HG03139 (cell line): ENCODE results near the gene ENTR1.

Experiments used
- ATAC-seq: cut with Tn5 transposase; IDR thresholded peaks from one replicate; pipeline ENCODE4 v1.9.1; 2021; ENCODE audit not compliant: unreplicated experiment

Gene ENTR1

DNA sequence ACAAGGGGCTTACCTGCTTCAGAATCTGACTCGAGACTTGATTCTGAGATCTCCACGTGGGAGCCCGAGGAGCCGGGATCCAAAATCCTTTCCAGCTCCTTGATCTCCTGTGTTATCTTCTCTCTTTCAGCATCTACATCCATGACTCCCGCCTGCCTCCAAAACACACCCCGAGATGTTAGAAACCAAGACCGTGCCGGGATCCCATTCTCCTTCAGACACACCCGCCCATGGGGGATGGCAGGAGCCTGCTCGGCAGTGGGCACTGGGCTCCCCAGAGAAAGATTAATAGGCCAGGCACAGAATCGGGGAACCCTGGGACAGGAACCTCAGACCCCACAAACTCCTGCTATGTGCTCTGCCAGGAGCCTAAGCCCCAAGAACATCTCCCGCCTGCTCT lies 12.1 kb downstream of the ENTR1 start:
- ATAC-seq, result no peak

- no peak for ATAC-seq
These were observed 12.8 kb downstream of the ENTR1 start for GRCh38 chr9:136397643-136398042.

DNA sequence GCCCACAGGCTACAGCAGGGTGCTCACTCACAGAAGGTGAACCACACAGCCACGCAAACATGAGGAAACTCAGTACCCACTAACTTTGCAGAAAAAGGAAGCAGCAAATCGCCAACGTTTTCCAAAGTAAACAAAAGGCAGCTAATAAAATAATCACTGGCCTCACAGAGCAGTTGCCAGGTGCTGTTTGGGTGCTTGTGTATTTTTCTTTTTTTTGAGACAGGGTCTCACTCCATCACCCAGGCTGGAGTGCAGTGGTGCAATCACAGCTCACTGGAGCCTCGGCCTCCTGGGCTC lies 14.2 kb downstream of the ENTR1 start:
- ATAC-seq, result no peak

DNA sequence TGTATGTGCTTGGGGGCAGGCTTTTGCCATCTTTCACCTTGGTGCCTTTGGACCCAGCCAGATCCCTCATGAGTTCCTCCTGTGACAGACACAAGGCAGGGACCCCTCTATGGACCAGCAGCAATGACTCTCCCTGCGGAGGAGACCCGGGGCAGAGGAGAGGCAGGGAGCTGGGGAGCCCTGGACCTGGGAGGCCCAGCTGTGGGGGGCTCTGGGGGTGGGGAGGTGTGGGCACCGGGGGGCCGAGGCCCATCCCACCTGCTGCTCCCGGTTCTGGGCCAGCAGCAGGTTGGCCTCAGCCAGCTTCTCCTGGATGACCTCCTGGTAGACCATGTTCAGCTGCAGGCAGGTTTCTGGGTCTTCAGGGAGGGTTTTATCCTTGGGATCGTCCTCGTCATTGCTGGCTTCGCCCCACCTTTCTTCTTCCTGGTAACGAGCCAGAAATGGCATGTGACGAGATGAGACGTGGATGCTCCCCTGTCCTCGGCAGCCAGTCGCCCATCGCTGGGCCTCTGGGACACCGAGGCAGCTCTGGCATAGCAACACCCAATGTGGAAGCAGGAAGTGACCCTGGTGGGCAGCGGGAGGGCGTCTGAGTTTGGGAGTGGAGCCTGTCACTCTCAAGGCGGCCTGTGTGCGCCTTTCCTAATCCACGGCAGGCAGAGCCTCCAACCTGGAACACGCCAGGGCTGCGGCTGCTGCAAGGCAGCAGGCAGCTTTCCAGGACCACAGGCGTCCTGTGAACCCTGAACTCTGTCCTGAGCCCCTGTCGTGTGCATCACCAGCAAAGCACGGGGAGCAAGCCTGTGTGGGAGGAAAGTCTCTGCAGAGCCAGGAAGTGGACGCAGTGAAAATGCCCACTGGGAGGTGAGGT lies 14.8 kb downstream of the ENTR1 start:
- no peak for ATAC-seq

DNA sequence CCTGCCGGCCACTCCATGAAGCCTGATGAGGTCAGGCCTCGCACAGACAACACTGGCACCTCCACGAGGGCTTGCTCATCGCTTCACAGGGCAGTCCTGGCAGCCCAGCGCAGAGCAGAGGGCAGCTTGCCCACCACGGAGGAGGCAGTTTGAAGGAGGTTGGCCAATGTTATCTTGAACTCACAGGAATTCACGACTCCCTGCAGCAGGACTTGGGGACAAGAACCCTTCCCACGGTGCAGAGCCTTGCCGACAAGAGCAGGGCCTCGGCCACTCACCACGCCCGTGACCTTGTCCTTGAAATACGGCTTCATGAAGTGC lies 15.4 kb downstream of the ENTR1 start:
- ATAC-seq, result no peak

DNA sequence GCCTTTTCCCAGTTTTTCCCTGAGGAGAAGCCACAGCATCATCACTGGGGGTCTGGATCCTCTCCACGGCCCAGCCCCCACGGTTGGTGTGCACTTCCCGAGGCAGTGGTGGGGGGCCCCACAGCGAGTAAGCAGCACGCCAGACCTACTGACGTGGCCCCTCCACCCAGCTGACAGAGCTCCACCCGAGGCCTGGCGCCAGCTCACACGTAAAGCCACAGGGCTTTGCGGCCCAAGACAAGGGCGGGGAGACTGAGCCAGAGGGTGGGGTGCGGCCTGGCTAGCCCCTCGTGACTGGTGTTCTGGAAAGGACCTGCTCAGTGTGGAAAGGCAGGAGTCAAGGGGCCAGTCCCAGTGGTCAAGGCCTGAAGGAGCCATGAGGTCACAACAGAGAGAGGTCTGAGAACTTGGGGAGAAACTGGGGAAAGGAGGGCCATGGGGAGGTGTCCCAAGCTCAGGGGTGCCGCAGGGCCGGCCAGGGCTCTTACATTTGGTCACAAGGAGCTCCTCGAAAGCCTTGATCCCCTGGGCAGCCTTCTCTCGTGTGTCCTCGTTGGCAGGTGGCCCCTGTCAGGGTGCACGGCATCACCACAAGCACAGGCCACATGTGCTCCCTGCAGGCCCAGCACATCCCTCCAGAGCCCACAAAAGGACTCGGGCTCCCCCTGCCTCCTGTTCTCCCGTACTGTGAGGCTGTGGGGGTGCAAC lies 15.9 kb downstream of the ENTR1 start:
- ATAC-seq, result no peak

DNA sequence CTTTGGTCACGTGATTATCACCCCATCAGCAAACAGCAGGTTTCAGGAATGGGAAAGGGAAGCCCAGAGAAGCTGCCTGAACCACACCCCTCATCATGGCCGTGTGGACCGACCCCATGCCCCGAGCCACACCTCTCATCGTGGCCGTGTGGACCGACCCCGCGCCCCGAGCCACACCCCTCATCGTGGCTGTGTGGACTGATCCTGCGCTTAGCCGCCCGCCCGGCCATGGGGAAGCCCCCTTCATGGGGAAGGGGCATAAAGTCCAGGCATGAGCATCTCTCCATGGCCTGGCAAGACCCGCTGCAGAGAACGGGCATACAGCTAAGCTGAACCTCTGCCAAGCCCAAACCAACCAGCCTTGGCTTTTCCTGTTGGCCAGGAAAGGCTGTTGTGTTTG lies 16.9 kb downstream of the ENTR1 start:
- ATAC-seq, result no peak

DNA sequence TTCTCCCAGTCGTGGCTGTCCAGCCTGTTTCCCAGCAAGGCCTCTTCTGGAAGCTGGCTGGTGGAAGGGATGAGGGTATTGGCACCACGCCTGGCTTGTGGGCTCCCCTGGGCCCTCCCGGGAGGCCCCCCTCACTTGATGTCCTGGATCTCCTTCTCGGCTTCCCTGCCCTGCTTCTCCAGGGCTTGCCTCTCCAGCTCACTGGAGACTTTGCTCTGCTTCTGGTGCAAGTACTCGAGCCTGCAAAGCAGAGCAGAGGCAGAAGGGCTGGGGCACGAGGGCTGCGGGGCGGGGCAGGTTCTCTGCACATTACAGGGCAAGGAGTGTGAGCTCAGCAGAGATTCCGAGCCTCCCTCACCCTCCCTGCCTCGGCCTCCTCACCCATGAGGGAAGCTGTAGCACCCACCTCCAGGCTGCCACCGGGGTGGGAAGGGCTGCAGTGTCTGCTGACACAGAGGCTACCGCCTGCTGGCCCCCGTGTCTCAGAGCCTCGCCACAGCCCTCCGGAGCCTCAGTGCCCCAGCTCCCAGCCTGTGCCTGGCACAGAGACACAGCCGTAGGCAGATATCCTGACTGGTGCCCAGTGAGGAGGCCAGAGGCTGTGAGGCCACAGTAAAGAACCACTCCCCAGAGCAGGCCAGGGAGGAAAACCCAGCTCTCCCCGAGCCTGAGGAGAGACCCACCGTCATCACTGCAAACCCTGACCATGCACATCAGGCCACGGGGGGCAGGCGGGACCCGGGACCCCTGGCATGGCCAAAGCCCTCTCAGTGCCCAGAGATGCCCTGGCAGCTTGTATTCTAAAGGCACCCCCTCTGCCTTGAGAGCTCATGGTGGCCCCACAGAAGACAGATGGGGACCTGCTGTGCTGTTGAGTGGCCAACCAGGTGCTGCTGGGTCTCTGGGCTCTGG lies 17.6 kb downstream of the ENTR1 start:
- ATAC-seq, result no peak

- ATAC-seq, result no peak
These were observed 18.5 kb downstream of the ENTR1 start for GRCh38 chr9:136391737-136392537.

DNA sequence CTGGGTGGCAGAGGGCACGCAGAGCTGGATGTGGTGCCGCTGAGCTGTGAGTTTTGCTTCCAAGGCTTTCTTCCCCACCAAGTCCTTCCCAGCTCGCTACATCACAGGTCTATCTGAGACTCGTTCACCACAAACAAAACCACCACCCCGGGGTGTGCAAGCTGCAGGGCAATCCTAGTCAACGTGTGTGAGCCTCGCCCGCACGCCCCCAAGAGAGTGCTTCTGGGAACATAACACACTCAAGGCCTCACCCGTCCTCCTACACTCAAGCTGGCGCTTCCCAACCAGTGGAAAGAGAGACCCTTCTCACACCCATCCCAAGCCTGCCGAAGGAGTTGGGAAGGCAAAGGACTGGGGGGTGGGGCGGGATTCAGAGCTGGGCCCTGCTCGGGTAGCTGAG lies 21.0 kb downstream of the ENTR1 start:
- no peak for ATAC-seq

- ATAC-seq, result no peak
These were observed 23.2 kb downstream of the ENTR1 start for GRCh38 chr9:136387217-136387616.

DNA sequence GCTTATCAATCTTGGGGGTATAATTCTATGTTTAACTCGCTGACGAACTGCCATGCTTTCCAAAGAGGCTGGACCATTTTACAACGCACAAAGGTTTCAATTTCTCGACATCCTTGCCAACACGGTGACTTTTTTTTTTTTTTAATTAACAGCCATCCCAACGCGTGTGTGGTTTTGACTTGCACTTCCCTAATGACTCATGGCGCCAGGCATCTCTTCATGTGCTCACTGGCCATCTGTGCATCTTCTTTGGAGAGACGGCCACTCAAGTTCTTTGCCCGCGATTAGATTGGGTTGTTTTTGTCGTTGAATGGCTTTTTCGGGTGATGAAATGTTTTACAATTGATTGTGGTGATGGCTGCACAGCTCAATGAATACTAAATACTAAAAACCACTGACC lies 24.4 kb downstream of the ENTR1 start:
- no peak for ATAC-seq

DNA sequence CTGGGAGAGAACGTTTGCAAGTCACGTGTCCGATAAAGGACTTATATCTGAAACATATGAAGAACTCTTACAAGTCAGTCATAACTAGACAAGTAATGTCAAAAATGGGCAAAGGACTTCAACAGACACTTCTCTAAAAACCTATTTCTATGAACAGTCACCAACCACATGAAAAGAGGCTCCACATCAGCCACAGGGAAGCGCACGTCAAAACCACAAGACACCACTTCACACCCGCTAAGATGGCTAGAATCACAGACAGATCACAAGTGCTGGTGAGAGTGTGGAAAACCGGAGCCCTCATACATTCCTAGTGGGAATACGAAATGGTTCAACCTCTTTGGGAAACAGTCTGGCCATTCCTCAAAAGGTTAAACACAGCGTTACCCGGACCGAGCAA lies 25.4 kb downstream of the ENTR1 start:
- ATAC-seq, result no peak

DNA sequence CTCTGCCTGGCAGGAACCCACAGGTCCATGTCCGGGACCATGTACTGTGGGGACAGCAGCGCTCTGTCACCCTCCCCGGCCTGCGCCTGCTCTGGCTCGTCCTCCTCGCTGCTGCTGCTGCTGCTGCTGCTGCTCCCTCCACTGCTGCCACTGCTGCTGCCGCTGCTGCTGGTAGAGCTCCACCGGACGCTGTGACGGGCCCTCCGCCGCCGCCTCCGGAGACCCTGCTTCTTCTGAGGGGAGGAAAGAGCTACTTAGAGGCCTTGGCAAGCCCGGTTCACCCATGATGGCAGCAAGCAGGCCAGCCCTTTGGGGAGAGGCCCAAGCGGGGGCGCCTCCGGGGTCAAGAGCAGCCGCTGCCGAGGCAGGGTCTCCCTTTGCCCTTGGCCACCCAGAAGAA lies 27.0 kb downstream of the ENTR1 start:
- no peak for ATAC-seq

DNA sequence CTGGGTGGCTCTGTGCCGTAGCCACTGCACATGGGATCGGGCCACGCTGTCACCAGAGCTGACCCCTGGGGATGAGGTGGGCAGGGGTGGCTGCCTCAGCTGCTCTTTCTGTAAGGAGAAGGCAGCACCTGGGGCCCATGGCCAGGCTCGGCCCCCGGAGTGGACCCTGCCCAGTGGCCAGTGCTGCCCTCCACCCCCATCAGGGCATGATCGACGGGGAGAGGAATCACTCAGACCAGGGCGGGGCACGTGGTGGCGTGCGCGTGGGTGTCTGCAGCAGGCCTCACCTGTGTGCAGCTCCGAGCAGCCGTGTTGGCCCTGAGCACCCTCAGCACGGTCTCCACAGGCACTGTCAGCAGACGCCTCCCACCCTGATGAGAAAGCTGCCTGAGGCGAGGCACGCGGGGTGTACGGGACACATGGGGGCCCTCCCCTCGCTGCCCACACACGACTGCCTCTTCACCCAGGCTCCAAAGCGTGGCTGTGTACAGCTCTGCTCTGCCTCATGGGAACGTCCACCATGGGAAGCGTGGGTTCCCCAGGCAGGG lies 28.4 kb downstream of the ENTR1 start:
- no peak for ATAC-seq

DNA sequence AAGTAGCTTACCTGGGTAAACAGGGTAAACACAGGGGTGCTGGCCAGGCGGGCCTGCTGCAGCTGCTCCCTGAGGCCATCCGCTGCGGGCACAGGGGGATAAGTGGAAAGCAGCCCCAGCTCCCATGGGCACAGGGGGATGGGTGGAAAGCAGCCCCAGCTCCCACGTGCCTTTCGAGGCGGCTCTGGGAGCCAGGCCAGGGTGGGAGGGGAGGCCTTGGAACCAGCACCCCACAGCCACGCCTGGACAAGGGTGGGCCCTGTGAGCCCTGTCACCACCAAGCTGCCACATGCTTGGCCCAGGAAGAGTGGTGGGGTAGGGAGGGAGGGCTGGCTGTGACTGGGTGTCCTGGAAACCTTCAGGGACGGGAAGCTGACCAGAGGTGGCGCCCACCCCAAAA lies 29.1 kb downstream of the ENTR1 start:
- no peak for ATAC-seq

DNA sequence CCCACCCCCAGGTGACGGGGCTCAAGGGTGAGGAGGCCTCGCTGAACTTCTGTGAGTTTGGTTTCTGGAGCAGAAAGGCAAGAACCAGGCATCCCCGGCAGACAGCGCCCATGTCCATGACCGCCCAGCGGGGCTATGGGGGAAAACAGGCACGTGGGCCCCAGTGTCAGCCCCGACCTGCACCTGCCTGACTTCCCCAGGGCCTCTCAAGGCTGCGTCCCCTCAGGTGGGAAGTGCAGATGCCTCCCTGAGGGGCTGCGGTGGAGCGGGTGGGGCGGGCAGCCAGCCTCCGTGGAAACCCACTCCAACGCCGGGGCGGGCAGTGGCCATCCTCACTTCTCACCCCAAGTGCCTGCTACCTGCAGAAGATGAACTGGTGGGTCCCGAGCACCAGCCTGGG lies 30.0 kb downstream of the ENTR1 start:
- no peak for ATAC-seq

DNA sequence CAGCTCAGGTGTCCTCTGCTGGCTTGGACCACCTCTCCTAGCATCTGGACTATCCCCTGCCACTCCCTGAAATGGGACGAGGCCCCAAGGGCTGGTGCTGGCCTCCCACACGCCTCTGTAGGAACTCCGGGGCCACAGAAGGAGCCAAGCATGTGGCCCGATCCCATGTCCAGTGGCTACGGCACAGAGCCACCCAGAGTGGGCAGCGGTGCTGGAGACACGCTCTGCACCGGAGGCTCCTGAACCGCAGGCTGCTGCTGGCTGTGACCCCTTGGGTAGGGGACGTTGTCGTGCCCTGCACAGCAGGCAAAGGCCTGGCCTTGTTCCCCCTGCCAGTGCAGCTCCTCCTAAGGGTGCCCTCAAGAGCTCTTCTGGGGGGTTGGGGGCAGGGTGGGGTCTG lies 30.5 kb downstream of the ENTR1 start:
- no peak for ATAC-seq

DNA sequence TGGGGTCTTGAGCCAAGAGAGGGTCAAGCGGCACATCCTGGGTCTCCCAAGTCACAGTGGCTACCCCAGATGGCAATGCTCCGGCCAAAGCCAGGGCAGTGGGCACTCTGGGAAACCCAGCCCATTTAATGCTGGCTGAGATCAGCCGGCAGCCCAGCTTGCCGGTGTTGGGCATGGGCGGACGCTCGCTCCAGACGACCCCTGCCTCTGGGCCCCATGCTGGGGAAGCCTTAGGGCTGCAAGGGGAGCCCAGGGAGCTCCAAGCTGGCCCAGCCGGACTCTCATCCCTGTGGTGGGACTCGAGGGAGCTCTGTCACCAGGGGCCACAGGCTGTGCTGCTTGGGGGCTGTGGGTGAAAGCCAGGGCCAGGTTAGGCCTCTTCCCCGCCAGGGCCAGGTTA lies 31.0 kb downstream of the ENTR1 start:
- no peak for ATAC-seq

DNA sequence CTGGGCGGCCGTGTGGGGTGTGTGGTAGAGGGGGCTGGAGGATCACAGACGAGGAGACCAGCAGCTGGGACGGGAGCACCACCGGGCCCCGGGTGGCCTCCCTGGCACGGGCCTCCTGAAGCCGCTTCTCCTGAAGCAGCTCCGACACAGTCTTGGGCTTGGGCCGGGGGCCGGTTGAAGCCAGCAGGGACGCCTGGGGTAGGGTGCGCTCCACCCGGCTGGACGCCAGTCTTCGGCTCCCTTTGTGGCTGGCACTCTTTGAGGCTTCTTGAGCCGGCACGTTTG lies 31.5 kb downstream of the ENTR1 start:
- no peak for ATAC-seq
